PC-9 (cell line): Measurements from ENCODE around the gene JHY. TPM values are rescaled to one million over a fixed set of nuclear protein-coding genes. Genes with fewer than 3 reads are reported as not detected.

Experiments used
- BruUV-seq: library from RNA; stranded (reverse); fragments of 400-500 nt; replicated peaks from 2 replicates; lab custom pipeline; 2021; lab: Mats Ljungman, UMichigan
- CTCF ChIA-PET: fragments of 300-600 bp; sonication (Branson Sonifier 250); formaldehyde crosslinking; loops from one replicate; lab custom pipeline; 2022; ENCODE audit warnings: antibody characterized with exemption; lab: Charles Lee
- POLR2A ChIA-PET: fragments of 300-600 bp; sonication (Branson Sonifier 250); formaldehyde crosslinking; loops from one replicate; lab custom pipeline; 2022; ENCODE audit warnings: antibody characterized with exemption; ENCODE audit not compliant: unreplicated experiment; lab: Charles Lee
- DNase-seq, 2 experiments: peaks; one replicate each; pipeline versions ENCODE4 v3.0.0 to v3.0.0-alpha.2; 2015 to 2022; ENCODE audit warnings: mixed read lengths in 1 of 2
- H2AFZ ChIP-seq: fragments of 200-600 bp; sonication (generic); 2 replicates; pipeline ENCODE4 v1.8.1; 2017; ENCODE audit warnings: antibody characterized with exemption
- H3F3A ChIP-seq: fragments of 200-600 bp; sonication (generic); 2 replicates; pipeline ENCODE4 v1.8.1; 2017; ENCODE audit warnings: antibody characterized with exemption, mild to moderate bottlenecking, low read depth; ENCODE audit not compliant: insufficient read depth
- H3K27ac ChIP-seq: fragments of 200-600 bp; sonication (generic); 2 replicates; pipeline ENCODE4 v1.6.1; 2016; ENCODE audit warnings: mixed run types
- H3K27me3 ChIP-seq: fragments of 200-600 bp; sonication (generic); 2 replicates; pipeline ENCODE4 v1.6.1; 2016; ENCODE audit warnings: low read depth, mixed run types; ENCODE audit not compliant: insufficient read depth
- H3K36me3 ChIP-seq: fragments of 200-600 bp; sonication (generic); 2 replicates; pipeline ENCODE4 v1.6.1; 2016; ENCODE audit warnings: low read depth, mixed run types
- H3K4me1 ChIP-seq: fragments of 200-600 bp; sonication (generic); replicated peaks from 2 replicates; pipeline ENCODE4 v1.6.1; 2016; ENCODE audit warnings: mixed run types; ENCODE audit not compliant: insufficient read depth
- H3K4me2 ChIP-seq: fragments of 200-600 bp; sonication (generic); 2 replicates; pipeline ENCODE4 v1.6.1; 2017; ENCODE audit warnings: mixed run types
- H3K4me3 ChIP-seq: fragments of 200-600 bp; sonication (generic); 2 replicates; pipeline ENCODE4 v1.6.1; 2016; ENCODE audit warnings: mixed run types
- H3K79me2 ChIP-seq: fragments of 200-600 bp; sonication (generic); 2 replicates; pipeline ENCODE4 v1.6.1; 2017; ENCODE audit warnings: low read depth, mixed run types
- H3K9me2 ChIP-seq: fragments of 200-600 bp; sonication (generic); 2 replicates; pipeline ENCODE4 v1.8.1; 2017; ENCODE audit warnings: mild to moderate bottlenecking; ENCODE audit not compliant: insufficient read depth
- H3K9me3 ChIP-seq: fragments of 200-600 bp; sonication (generic); 2 replicates; pipeline ENCODE4 v1.8.1; 2016; ENCODE audit warnings: low read depth; ENCODE audit not compliant: insufficient read depth
- H4K20me1 ChIP-seq: fragments of 200-600 bp; sonication (generic); 2 replicates; pipeline ENCODE4 v1.8.1; 2017; ENCODE audit not compliant: insufficient read depth
- CTCF ChIP-seq: fragments of 200-600 bp; sonication (generic); conservative IDR thresholded peaks from 2 replicates; pipeline ENCODE4 v1.6.1; 2017; ENCODE audit warnings: mixed run types, antibody characterized with exemption, mild to moderate bottlenecking, moderate library complexity
- EZH2 ChIP-seq: fragments of 200-600 bp; sonication (generic); IDR thresholded peaks from 2 replicates; pipeline ENCODE4 v1.8.0; 2017; ENCODE audit warnings: antibody characterized with exemption, low read depth
- intact Hi-C: fragments of 100-400 bp; cut with micrococcal nuclease; formaldehyde crosslinking; loops from one replicate; pipeline ENCODE4 v1.10.0; 2022; ENCODE audit not compliant: unreplicated experiment
- total RNA-seq: library from RNA; stranded (reverse); gene quantifications from 2 replicates; pipeline ENCODE4 v1.2.3, GENCODE V29; 2021

Gene JHY
- total RNA-seq, 1 experiment from 2014 or later = 6.2 TPM

- Histone ChIP-seq H4K20me1 (no peaks in the 10 kb centered on the region), H3F3A (no peaks in the 10 kb centered on the region), H3K36me3 (no peaks in the 10 kb centered on the region), H3K79me2 (no peaks in the 10 kb centered on the region), H3K4me2 (no peak overlapping the region), H3K27ac (no peak overlapping the region), H2AFZ (no peak overlapping the region), H3K27me3 (no peaks in the 10 kb centered on the region), H3K9me3 (no peaks in the 10 kb centered on the region), H3K4me1 (no peaks in the 10 kb centered on the region), H3K4me3 (no peak overlapping the region), H3K9me2 (no peaks in the 10 kb centered on the region)
- CTCF ChIA-PET = interaction anchor here (0.6 kb wide), 1 partner anchor 92 kb away, joined by 4 read pairs; no protein-coding TSS in a partner anchor
- intact Hi-C loops = no loop called here
- no peak for DNase-seq
- TF ChIP-seq CTCF (no peak), EZH2 (no peak)
- BruUV-seq = no TSS peak
- POLR2A ChIA-PET = no interaction called here
Observed at GRCh38 chr11:122933416-122933815, 50.9 kb downstream of the JHY start.

- Histone ChIP-seq H3K4me3 (no peak overlapping the region), H3K4me2 (no peak overlapping the region), H3F3A (no peaks in the 10 kb centered on the region), H3K36me3 (no peaks in the 10 kb centered on the region), H3K79me2 (no peaks in the 10 kb centered on the region), H4K20me1 (no peaks in the 10 kb centered on the region), H3K9me3 (no peaks in the 10 kb centered on the region), H3K27ac (no peak overlapping the region), H3K9me2 (no peaks in the 10 kb centered on the region), H2AFZ (no peak overlapping the region), H3K4me1 (no peaks in the 10 kb centered on the region), H3K27me3 (no peaks in the 10 kb centered on the region)
- CTCF ChIA-PET = no interaction called here
- BruUV-seq = no TSS peak
- intact Hi-C loops = no loop called here
- no peak for DNase-seq
- no peak for TF ChIP-seq EZH2
- no peak for TF ChIP-seq CTCF
- POLR2A ChIA-PET = no interaction called here
Observed at GRCh38 chr11:122937983-122938382, 55.4 kb downstream of the JHY start.

GRCh38 chr11:122938557-122938956, 56.0 kb downstream of the JHY start:
- Histone ChIP-seq H3K4me1 (no peaks in the 10 kb centered on the region), H3K9me3 (no peaks in the 10 kb centered on the region), H3K79me2 (no peaks in the 10 kb centered on the region), H3K9me2 (no peaks in the 10 kb centered on the region), H4K20me1 (no peaks in the 10 kb centered on the region), H2AFZ (no peak overlapping the region), H3K4me3 (no peak overlapping the region), H3K4me2 (no peak overlapping the region), H3K27me3 (no peaks in the 10 kb centered on the region), H3F3A (no peaks in the 10 kb centered on the region), H3K27ac (no peak overlapping the region), H3K36me3 (no peaks in the 10 kb centered on the region)
- no TSS peak for BruUV-seq
- ChIA-PET CTCF (no interaction called here), POLR2A (no interaction called here)
- intact Hi-C loops = no loop called here
- TF ChIP-seq CTCF (no peak), EZH2 (no peak)
- DNase-seq = no peak
